GM18909 (cell line): ENCODE measurements around the gene CHRM2.
"Not testable (repeated sequence)": the region's sequence is repeated elsewhere in the genome, so short reads cannot be mapped to it uniquely, and the experiment has no call there.

Source experiments
- ATAC-seq: cut with Tn5 transposase; IDR thresholded peaks from one replicate; pipeline ENCODE4 v1.9.1; 2021; ENCODE audit warnings: mild to moderate bottlenecking; ENCODE audit not compliant: unreplicated experiment, poor library complexity

The CHRM2 gene

GRCh38 chr7:136868496-136869000 is at the start of gene CHRM2:
TSS of gene CHRM2 (plus strand) at chr7:136868652. CDS start at chr7:137014866, 146,214 bp downstream.
- ATAC-seq: no peak

GRCh38 chr7:136831398-136831797 is 37.1 kb upstream of the CHRM2 start:
- ATAC-seq: not testable (repeated sequence)

DNA sequence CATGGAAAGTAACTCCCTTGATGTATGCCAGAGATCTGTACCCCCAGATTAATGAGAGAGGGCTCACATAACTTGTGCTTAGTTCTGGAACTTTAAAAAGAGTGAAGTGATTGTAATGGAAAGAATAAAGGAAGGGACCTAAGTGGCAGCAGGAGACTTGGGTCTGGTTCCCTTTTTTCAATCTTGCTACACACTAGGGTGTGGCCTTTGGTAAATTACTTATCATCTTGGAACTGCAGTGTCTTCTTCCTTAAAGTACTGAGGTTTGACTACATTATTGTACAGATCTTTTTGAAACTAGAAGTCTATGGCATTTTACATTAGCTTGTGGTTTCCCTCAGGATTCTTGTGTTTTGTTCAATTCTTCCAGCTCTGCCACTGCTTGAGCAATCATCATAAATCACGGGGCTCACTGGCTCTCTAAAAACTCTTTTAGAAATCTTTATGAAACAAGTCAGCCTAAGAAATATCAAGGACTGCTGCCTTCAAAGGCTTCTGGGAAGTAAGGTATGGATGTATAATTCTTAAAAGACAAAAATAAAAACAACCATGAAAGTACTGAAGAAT is 22.5 kb upstream of the CHRM2 start:
- no peak for ATAC-seq

GRCh38 chr7:136847858-136848257 is 20.6 kb upstream of the CHRM2 start:
- ATAC-seq: no peak

DNA sequence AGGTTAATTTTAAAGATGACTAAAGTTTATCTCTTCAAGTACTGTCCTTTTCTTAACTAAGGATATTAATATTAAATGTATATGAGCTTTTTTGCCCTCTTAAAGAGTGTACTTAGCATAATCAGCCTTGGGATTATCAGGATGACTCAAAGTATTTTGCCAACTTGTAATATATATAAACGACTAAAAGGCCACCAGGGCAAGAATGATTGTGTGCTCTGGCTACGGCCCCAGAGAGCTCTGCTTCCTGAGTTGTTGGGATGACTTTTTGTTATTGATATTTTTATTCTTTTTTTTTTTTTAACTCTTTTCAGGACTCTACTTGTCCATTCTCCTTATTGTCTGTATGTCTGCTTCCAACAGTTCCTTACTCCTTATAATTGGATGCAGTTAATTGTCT is 14.8 kb upstream of the CHRM2 start:
- ATAC-seq: no peak

DNA sequence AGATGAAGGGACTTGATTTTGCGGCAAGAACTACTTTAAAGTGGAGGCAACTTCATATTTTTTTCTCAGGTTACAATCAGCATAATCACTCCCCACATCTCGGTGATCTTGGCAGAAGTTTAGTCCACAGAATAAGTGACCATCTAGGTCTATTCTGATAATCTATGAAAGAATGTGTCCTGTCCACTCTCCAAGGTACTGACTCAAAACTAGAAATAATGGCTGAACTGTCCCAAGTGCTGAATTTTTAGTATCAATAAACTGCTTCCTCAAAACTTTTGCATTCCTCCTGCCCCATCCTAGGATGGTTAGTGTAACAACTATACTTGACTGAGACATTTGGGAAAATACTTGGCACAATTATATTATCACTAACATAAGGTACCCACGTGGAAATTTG is 10.9 kb upstream of the CHRM2 start:
- no peak for ATAC-seq

- no peak for ATAC-seq
Measured at GRCh38 chr7:136859803-136860202, 8.6 kb upstream of the CHRM2 start.

- no peak for ATAC-seq
Measured at GRCh38 chr7:136865236-136865635, 3.2 kb upstream of the CHRM2 start.

DNA sequence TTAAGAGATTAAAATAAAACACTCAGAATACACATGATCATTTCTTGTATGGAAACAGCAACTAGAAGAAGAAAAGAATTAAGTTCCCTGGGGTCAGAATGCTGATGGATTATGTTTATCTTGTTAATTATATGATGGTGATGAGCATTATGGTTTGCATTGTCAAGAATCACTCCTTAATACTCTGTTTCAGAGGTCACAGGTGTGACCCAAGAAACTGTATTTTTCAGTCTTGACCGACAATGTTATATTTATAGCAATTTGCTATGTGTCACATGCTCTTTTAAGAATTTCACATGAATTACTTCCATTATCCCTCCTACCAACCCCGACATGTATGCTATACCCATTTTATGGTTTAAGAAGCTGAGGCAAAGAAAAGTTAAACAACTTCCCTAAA is 2.7 kb upstream of the CHRM2 start:
- no peak for ATAC-seq

GRCh38 chr7:136869001-136869961 is 829 bp downstream of the CHRM2 start:
- ATAC-seq: no peak

GRCh38 chr7:136869991-136870865 is 1.8 kb downstream of the CHRM2 start:
- no peak for ATAC-seq

DNA sequence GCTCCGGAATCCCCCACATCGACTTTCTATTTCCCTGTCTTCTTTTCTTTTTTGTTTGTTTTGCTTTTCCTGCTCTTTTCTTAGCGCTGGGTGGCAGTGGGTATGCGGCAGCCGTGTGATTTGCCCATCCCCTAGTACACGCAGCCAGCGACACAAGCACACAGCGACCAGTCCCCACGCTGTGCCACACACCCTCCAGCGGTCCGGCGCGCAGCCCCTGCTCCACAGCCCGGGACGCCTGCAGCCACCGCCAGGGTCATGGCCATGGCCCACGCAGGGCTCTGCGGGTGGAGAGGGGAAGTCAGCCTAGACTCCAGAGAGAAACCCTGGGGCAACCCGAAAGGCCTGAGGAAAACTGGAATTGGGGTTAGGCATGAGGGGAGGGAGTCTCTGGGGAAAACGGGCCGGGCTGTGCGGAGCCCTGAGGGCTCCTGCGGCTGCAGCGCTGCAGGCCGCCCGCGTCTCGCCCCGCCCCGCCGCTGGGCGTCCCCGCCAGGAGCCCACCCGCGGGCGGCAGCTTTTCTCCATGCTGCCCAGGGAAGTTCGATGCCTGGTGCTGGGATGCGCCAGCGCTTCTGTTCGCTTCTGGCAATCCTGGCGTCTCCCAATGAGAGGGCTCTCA is 2.5 kb downstream of the CHRM2 start:
- ATAC-seq: no peak

GRCh38 chr7:136874393-136875032 is 6.1 kb downstream of the CHRM2 start:
- no peak for ATAC-seq

DNA sequence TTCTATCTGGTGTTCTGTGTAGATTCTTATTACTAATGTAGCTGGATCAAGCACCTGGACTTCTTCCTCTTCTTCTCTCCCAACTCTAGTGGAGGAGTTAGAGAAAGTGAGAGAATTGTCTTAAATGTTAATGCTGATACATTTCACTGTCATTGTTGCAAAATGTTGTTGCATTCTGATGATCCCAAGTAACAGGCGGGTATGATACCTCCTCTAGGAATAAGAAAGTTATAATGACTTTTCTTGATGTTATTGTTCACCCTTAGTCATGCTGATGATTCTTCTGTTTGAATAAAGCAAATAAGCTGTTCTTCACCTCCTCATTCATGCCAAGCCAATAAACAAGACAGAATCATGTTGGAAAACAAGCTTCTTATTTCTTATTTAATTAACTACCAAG is 9.1 kb downstream of the CHRM2 start:
- no peak for ATAC-seq

GRCh38 chr7:136877990-136878389 is 9.5 kb downstream of the CHRM2 start:
- ATAC-seq: no peak

- ATAC-seq: no peak
Measured at GRCh38 chr7:136878878-136879277, 10.4 kb downstream of the CHRM2 start.

DNA sequence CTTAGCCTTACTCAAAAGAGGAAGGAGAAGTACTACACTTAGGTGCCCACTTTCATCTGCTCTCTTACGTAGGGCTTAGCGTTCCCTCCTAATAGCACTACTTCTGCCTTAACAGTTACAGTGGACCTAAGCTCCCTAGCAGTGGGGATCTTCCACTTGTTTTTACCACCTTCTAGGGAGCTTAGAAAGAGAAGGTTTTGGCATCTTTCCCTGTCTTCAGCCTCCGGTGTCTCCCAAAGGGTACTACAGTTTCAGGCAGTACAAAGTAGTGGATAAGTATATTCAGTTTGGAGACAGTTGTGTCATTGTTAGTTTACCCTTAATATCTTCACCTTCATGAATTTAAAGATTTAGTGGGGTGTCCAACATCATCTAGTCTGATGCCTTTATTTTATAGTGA is 14.6 kb downstream of the CHRM2 start:
- ATAC-seq: no peak

GRCh38 chr7:136884492-136884891 is 16.0 kb downstream of the CHRM2 start:
- no peak for ATAC-seq

DNA sequence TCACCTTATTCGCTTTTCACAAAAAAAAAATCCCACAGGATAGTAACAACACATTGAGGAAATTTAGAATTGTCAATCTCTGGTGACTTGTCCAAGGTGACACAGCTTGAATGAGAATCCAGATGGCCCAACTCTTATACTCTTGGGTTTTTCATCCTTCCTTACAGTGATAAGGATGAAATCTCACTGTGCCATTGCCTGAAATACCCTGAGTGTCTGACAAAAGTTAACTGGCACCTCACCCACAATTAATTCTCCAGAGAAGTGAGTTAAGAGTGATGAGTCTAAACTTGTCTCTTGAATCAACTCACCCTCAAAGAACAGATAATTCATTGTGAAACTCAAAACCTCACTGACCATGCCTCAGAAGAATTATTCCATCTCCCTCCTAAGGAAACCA is 18.9 kb downstream of the CHRM2 start:
- ATAC-seq: no peak

GRCh38 chr7:136890399-136890798 is 21.9 kb downstream of the CHRM2 start:
- ATAC-seq: no peak
